Measurements from ENCODE around the gene SVOPL. TPM values are rescaled to one million over a fixed set of nuclear protein-coding genes. Genes with fewer than 3 reads are reported as not detected.

Gene SVOPL
- total RNA-seq, 1 experiment from 2014 or later, result 0.78 TPM

DNA sequence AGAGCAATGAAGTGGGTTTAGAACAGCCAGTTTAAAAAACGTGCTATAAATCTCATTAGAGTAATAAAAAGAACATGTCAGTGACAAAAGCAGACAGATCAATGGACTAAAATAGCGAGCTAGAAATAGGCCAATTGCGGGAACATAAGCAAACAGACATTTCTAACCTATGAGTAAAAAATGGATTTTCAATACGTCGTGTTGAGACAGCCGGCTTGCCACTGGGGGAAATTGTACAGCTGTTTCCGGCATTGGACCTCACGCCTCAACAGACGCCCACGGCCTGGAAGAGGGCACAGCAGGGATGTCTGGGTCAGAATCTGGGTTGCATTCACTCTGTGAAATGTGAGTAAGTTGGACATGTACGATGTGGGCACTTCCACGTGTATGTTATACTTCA is 92.9 kb downstream of the SVOPL start:
- no peaks in the 10 kb centered on the region for H3K27me3 Mint-ChIP-seq (ENCODE audit: unreplicated experiment)
- CTCF ChIA-PET, result no interaction called here
- no peak for DNase-seq

GRCh38 chr7:138607216-138608126 is 93.7 kb downstream of the SVOPL start:
- no peak overlapping the region for H3K27ac Mint-ChIP-seq (ENCODE audit: unreplicated experiment)
- TF ChIP-seq CTCF (IDR thresholded peaks at IDR 0.05; ENCODE audit: unreplicated experiment), result no peak
- DNase-seq, result no peak
- no peaks in the 10 kb centered on the region for H3K36me3 Mint-ChIP-seq (ENCODE audit: insufficient read depth, unreplicated experiment)
- H3K4me1 Mint-ChIP-seq (ENCODE audit: low read depth, unreplicated experiment), result peaks cover 19% of the 10 kb centered on the region
- no peak overlapping the region for H3K4me3 Mint-ChIP-seq (ENCODE audit: low read depth, unreplicated experiment)
- H3K27me3 Mint-ChIP-seq (ENCODE audit: unreplicated experiment), result no peaks in the 10 kb centered on the region
- CTCF ChIA-PET, result no interaction called here
- peaks cover 2% of the 10 kb centered on the region for H3K9me3 Mint-ChIP-seq (ENCODE audit: low read depth, unreplicated experiment)
- intact Hi-C loops (cut with micrococcal nuclease; ENCODE audit: unreplicated experiment), result no loop called here
- no TSS peak for BruUV-seq (replicated peaks)

More for the DNA sequence above, 92.9 kb downstream of the SVOPL start:
- Mint-ChIP-seq H3K9me3 (ENCODE audit: low read depth, unreplicated experiment) (peaks cover 2% of the 10 kb centered on the region), H3K4me1 (ENCODE audit: low read depth, unreplicated experiment) (peaks cover 19% of the 10 kb centered on the region), H3K27ac (ENCODE audit: unreplicated experiment) (no peak overlapping the region), H3K4me3 (ENCODE audit: low read depth, unreplicated experiment) (no peak overlapping the region), H3K36me3 (ENCODE audit: insufficient read depth, unreplicated experiment) (no peaks in the 10 kb centered on the region)
- intact Hi-C loops (cut with micrococcal nuclease; ENCODE audit: unreplicated experiment), result no loop called here
- TF ChIP-seq CTCF (IDR thresholded peaks at IDR 0.05; ENCODE audit: unreplicated experiment), result no peak
- BruUV-seq (replicated peaks), result no TSS peak

DNA sequence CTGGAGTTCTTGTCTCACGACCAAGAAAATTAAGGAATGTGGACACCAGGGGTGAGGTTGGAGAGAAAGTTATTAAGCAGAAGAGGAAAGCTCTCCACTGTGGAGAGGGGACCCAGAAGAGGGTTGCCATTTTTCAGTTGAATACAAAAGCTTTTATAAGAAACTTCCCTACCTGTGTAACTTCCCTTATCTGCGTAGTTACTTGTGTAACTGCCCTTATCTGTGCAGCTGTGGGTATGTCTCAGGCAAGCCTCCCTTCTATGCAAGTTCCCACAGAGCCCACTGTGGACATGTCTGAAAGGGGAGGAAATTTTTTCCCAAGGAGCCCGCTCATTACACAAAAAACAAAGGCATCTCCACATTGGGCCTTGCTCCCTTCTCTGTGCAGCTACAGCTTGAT is 94.9 kb downstream of the SVOPL start:
- no peaks in the 10 kb centered on the region for H3K27me3 Mint-ChIP-seq (ENCODE audit: unreplicated experiment)
- H3K9me3 Mint-ChIP-seq (ENCODE audit: low read depth, unreplicated experiment), result peaks cover 2% of the 10 kb centered on the region
- CTCF ChIA-PET, result no interaction called here
- intact Hi-C loops (cut with micrococcal nuclease; ENCODE audit: unreplicated experiment), result no loop called here
- H3K36me3 Mint-ChIP-seq (ENCODE audit: insufficient read depth, unreplicated experiment), result no peaks in the 10 kb centered on the region
- TF ChIP-seq CTCF (IDR thresholded peaks at IDR 0.05; ENCODE audit: unreplicated experiment), result no peak
- H3K4me3 Mint-ChIP-seq (ENCODE audit: low read depth, unreplicated experiment), result no peak overlapping the region
- DNase-seq, result no peak
- BruUV-seq (replicated peaks), result no TSS peak
- no peak overlapping the region for H3K27ac Mint-ChIP-seq (ENCODE audit: unreplicated experiment)
- peaks cover 19% of the 10 kb centered on the region for H3K4me1 Mint-ChIP-seq (ENCODE audit: low read depth, unreplicated experiment)

GRCh38 chr7:138603549-138604318 is 97.4 kb downstream of the SVOPL start:
- Mint-ChIP-seq H3K36me3 (ENCODE audit: insufficient read depth, unreplicated experiment) (no peaks in the 10 kb centered on the region), H3K4me3 (ENCODE audit: low read depth, unreplicated experiment) (no peak overlapping the region), H3K9me3 (ENCODE audit: low read depth, unreplicated experiment) (peaks cover 2% of the 10 kb centered on the region), H3K27me3 (ENCODE audit: unreplicated experiment) (no peaks in the 10 kb centered on the region), H3K27ac (ENCODE audit: unreplicated experiment) (no peak overlapping the region), H3K4me1 (ENCODE audit: low read depth, unreplicated experiment) (peaks cover 19% of the 10 kb centered on the region)
- intact Hi-C loops (cut with micrococcal nuclease; ENCODE audit: unreplicated experiment), result no loop called here
- BruUV-seq (replicated peaks), result no TSS peak
- CTCF ChIA-PET, result interaction anchor here (0.5 to 0.6 kb wide), 2 partner anchors 11 to 422 kb away, joined by 3 read pairs; no protein-coding TSS in a partner anchor
- no peak for TF ChIP-seq CTCF (IDR thresholded peaks at IDR 0.05; ENCODE audit: unreplicated experiment)
- DNase-seq, result no peak

Data from Calu3 (cell line).